ENCODE results near the gene HAO2. TPM values are rescaled to one million over a fixed set of nuclear protein-coding genes. Genes with fewer than 3 reads are reported as not detected.

The HAO2 gene
- total RNA-seq: 0.16 to 0.27 TPM in 2 of 3 replicates, not detected in the other

DNA sequence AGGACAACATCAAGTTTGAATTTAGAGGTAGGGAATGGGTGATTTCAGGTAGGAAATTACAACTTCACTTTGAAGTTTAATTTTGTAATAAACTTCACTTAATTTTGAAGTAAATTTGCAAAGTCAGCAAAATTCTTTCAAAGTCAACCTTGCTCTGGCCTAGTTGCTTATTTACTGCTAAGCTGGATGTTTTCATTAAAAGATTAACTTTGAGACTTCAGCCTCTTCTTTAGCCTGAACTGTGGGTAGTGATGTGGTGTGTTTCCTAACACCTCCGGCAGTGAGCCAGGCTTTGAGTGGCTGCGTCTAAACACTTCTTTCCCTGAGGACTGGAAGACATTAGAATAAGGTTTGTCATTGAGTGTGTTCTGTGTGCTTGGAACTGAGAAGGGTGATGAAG, at the start of gene HAO2:
Gene HAO2 (plus strand): TSS at position 232 of the 400 bp plus-strand sequence. CDS start 12,301 bp downstream, outside the sequence.
- H3K4me3 Mint-ChIP-seq: no peak within 1 kb of the TSS
- H3K27me3 Mint-ChIP-seq (ENCODE audit: low read depth): peaks cover 20% of the 10 kb centered on the region
- H3K9me3 Mint-ChIP-seq: no peaks in the 10 kb centered on the region

DNA sequence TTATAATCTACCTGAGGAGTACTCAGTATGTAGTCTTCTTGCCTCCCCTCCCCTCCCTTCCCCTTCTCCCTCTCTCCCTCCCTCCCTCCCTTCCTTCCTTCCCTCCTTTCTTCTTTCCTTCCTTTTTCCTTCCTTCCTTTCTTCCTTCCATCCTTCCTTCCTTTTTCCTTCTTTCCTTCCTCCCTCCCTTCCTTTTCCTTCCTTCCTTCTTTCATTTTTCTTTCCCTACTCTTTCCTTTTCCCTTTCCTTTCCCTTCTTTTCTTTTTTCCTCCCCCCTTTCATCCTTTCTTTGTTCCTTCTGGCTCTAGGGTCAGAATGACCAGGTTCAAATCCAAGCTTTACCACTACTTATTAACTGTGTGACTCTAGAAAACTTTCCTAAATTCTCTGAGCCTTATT, 48.5 kb upstream of the HAO2 start:
- no peak overlapping the region for H3K27ac Mint-ChIP-seq
- TF ChIP-seq, protein P1, sequence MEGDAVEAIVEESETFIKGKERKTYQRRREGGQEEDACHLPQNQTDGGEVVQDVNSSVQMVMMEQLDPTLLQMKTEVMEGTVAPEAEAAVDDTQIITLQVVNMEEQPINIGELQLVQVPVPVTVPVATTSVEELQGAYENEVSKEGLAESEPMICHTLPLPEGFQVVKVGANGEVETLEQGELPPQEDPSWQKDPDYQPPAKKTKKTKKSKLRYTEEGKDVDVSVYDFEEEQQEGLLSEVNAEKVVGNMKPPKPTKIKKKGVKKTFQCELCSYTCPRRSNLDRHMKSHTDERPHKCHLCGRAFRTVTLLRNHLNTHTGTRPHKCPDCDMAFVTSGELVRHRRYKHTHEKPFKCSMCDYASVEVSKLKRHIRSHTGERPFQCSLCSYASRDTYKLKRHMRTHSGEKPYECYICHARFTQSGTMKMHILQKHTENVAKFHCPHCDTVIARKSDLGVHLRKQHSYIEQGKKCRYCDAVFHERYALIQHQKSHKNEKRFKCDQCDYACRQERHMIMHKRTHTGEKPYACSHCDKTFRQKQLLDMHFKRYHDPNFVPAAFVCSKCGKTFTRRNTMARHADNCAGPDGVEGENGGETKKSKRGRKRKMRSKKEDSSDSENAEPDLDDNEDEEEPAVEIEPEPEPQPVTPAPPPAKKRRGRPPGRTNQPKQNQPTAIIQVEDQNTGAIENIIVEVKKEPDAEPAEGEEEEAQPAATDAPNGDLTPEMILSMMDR (IDR thresholded peaks at IDR 0.05; ENCODE audit: unreplicated experiment): no peak
- H3K4me3 Mint-ChIP-seq: no peak overlapping the region
- H3K27me3 Mint-ChIP-seq (ENCODE audit: low read depth): peaks cover 6% of the 10 kb centered on the region
- DNase-seq (ENCODE audit: low spot score in 2 of 2, unreplicated experiment in 2 of 2): no peak
- no peaks in the 10 kb centered on the region for H3K36me3 Mint-ChIP-seq
- H3K4me1 Mint-ChIP-seq: peaks cover 5% of the 10 kb centered on the region
- H3K9me3 Mint-ChIP-seq: no peaks in the 10 kb centered on the region

More for the DNA sequence above, at the start of gene HAO2:
- H3K27ac Mint-ChIP-seq: no peak within 1 kb of the TSS
- H3K36me3 Mint-ChIP-seq: no peaks in the 10 kb centered on the region
- no peak for DNase-seq (ENCODE audit: low spot score in 2 of 2, unreplicated experiment in 2 of 2)
- TF ChIP-seq, protein P1 (IDR thresholded peaks at IDR 0.05; ENCODE audit: unreplicated experiment): no peak
- H3K4me1 Mint-ChIP-seq: peaks cover 8% of the 10 kb centered on the region

DNA sequence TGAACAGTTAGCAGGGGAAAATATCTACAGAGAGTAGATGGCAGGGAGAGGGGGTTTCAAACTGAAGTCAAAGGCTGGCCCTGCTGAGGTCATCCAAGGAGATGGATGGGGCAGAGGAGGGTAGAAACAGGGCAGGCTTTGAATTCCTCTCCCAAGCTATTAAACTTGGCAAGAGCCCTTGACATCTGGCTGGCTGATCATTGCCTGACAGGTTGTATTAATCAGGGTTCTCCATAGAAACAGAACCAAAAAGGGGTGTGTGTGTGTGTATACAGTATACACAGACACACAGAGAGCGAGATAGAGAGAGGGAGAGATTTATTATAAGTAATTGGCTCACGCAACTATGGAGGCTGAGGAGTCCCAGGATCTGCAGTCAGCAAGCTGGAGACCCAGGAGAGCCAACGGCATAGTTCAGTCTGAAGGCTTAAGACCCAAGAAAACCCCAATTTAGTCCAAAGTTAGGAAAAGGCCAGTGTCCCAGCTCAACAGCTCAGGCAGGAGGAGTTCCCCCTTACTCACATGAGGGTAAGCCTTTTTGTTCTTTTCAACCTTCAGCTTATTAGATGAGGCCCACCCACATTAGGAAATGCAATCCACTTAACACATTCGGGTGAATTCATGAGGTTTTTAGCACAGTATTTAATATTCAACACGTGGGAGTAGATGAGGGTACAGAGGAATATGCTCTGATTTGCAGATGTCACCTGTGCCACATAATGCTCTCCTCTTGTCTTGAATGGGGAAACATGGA, 46.7 kb upstream of the HAO2 start:
- Mint-ChIP-seq H3K9me3 (no peaks in the 10 kb centered on the region), H3K36me3 (no peaks in the 10 kb centered on the region), H3K27me3 (ENCODE audit: low read depth) (peaks cover 16% of the 10 kb centered on the region), H3K4me1 (peaks cover 6% of the 10 kb centered on the region), H3K4me3 (no peak overlapping the region), H3K27ac (no peak overlapping the region)
- no peak for DNase-seq (ENCODE audit: low spot score in 2 of 2, unreplicated experiment in 2 of 2)
- TF ChIP-seq, protein P1 (IDR thresholded peaks at IDR 0.05; ENCODE audit: unreplicated experiment): no peak

DNA sequence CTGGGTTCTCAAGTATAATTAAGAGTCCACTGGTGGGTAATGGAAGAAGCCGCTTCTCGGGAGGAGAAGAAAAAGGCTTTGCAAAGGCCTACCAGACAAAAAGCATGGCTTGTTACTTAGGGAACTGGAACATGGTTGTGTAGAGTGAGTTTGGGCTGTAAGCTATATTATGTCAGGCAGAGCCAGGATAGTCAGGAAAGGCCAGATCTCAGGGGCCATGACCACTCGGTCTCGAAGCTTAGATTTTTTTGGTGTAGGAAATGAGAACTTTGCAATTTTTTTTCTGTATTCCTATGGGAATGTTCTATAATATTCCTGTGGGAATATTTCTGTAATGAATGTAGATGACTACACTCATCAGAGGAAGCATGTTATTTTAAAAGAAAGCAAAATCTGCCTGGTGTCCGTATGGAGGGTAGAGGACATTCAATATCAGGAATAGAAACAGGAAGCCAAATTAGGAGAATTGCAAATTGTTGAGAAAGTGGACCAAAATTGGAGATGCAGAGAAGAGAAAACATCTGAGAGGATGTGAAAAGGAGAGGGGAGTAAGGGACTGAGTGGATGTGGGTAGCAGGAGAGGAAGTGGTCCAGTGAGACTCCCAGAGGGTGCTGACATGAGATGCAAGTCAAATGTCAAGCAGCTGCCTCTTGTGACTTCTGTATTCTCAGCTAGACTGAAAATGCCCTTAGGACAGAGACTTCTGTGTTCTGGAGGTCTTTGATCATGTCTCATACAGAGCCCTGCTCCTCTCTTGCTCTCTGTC, 45.2 kb upstream of the HAO2 start:
- Mint-ChIP-seq H3K27ac (no peak overlapping the region), H3K27me3 (ENCODE audit: low read depth) (peaks cover 16% of the 10 kb centered on the region), H3K4me3 (no peak overlapping the region), H3K9me3 (no peaks in the 10 kb centered on the region), H3K4me1 (peaks cover 17% of the 10 kb centered on the region), H3K36me3 (no peaks in the 10 kb centered on the region)
- TF ChIP-seq, protein P1 (IDR thresholded peaks at IDR 0.05; ENCODE audit: unreplicated experiment): no peak
- DNase-seq (ENCODE audit: low spot score in 2 of 2, unreplicated experiment in 2 of 2): no peak

DNA sequence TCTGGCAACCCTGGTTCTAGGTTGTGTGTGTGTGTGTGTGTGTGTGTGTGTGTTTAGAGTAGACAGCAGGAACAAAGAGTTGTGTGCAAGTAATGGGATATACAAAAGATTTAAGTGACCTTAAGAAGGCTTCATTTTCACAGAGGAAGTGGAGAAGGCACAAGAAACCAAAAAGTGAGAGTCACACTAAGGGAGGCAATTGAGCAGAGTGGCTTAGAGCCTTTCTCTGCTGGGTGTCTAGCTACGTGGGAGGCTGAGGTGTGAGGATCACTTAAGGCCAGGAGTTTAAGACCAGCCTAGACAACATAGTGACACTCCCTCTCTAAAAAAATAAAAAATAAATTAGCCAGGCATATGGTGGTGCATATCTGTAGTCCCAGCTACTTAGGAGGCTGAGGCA, 44.4 kb upstream of the HAO2 start:
- TF ChIP-seq, protein P1 (IDR thresholded peaks at IDR 0.05; ENCODE audit: unreplicated experiment): no peak
- no peaks in the 10 kb centered on the region for H3K9me3 Mint-ChIP-seq
- no peak overlapping the region for H3K27ac Mint-ChIP-seq
- DNase-seq (ENCODE audit: low spot score in 2 of 2, unreplicated experiment in 2 of 2): no peak
- H3K4me1 Mint-ChIP-seq: peaks cover 17% of the 10 kb centered on the region
- peaks cover 16% of the 10 kb centered on the region for H3K27me3 Mint-ChIP-seq (ENCODE audit: low read depth)
- H3K4me3 Mint-ChIP-seq: no peak overlapping the region
- H3K36me3 Mint-ChIP-seq: no peaks in the 10 kb centered on the region

All from mesothelial cell of epicardium (in vitro differentiated cells).